22Rv1 (cell line): ENCODE data around the gene COL27A1.

Experiments
- CTCF ChIP-seq: fragments of 450-650 bp; IDR thresholded peaks from 2 replicates; pipeline ENCODE4 v1.5.1; 2017; ENCODE audit warnings: mild to moderate bottlenecking
- ZFX ChIP-seq: fragments of 450-650 bp; IDR thresholded peaks from 2 replicates; pipeline ENCODE4 v1.6.1; 2017; ENCODE audit warnings: antibody characterized with exemption, borderline replicate concordance

DNA sequence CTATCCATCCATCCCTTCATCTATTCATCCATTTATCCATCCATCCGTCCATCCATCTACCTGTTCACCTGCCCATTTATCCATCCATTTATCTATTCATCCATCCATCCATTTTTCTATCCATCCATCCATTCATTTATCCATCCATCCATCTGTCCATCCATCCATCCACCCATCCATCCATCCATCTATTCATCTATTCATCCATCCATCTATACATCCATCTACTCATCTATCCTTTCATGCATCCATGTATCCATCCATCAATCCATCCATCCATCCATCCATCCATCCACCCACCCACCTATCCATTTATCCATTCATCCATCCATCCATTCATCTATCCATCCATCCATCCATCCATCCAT lies 10.8 kb downstream of the COL27A1 start:
- no peak for TF ChIP-seq CTCF
- TF ChIP-seq ZFX: no peak
